ENCODE results near the gene RASEF.
"Not testable (repeated sequence)": the region's sequence is repeated elsewhere in the genome, so short reads cannot be mapped to it uniquely, and the experiment has no call there.

The RASEF gene

GRCh38 chr9:83062651-83063527 lies at the start of gene RASEF:
Gene RASEF, minus strand, starts transcription at chr9:83063142. Its CDS starts 275 bp downstream, at chr9:83062867.
- DNase-seq (ENCODE audit: low read depth, low spot score): no peak

- DNase-seq (ENCODE audit: low read depth, low spot score): no peak
Observed at GRCh38 chr9:83111169-83111568, 48.2 kb upstream of the RASEF start.

DNA sequence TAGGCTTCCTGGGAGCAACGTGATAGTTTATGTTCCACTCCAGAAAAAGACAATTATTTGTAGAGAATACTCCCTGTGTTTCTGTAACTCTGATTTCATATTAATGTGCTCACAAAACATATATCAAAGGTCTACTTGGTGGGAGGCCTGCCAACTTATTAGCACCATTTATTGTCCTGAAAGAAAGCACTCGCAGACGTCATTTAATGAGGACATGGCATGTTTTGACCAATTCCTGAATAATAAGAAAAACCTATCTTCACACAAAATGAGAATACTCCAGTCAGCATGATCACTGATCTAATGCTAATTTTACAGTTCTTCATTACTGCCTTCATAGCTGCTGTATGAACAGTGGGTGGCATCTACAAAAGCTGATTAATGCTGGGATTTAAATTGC lies 46.4 kb upstream of the RASEF start:
- no peak for DNase-seq (ENCODE audit: low read depth, low spot score)

DNA sequence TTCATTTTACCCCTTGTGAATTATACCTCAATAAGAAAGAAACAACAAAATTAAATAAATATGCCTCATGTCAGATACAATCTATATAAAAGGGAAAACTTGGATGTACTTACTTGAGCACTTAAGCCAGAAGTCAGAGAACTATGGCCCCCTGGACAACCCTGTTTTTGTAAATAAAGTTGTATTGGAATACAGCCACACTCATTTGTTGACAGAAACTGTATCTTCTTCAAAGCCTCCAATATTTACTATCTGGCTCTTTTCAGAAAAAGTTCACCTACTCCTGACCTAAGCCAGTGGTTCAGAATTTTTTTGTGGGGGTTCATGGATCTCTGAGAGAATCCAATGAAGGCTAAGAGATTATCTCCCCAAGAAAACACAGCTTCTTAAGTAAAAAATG lies 45.3 kb upstream of the RASEF start:
- DNase-seq (ENCODE audit: low read depth, low spot score): no peak

DNA sequence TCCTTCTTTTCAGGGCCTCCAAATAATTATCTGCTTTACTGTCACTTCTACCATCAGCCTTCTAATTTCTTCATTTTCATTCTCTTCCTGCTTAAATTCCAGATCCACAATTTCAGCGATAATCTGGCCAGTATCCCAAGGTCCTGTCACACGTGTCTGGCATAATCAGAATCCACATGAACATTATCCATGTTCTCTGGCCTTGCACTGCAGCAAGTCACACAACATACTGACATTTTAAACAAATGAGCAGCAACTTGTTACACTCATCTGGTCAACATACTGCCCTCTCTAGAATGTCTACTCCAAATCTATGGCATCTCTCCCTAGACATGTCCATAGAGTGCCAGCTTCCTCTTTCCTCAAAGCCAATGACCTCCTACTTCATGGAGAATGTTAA lies 43.8 kb upstream of the RASEF start:
- DNase-seq (ENCODE audit: low read depth, low spot score): no peak

DNA sequence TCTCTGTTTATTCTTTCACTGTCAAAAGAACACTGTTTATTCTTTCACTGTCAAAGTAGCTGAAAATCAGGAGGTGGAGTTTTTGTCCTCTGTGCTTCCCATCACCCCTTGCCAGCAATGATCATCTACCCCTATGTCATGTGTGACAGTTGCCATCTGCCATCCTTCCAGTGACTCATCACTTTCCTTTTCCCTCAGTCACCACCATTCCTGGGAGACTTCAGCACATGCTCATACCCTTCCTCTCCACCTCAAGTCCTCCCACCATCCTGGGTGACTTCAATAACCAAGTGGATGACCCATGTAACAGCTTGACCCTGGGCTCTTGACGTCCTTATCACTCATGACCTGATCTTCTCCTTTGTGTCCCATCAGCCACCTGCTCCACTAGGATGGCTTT lies 43.3 kb upstream of the RASEF start:
- no peak for DNase-seq (ENCODE audit: low read depth, low spot score)

DNA sequence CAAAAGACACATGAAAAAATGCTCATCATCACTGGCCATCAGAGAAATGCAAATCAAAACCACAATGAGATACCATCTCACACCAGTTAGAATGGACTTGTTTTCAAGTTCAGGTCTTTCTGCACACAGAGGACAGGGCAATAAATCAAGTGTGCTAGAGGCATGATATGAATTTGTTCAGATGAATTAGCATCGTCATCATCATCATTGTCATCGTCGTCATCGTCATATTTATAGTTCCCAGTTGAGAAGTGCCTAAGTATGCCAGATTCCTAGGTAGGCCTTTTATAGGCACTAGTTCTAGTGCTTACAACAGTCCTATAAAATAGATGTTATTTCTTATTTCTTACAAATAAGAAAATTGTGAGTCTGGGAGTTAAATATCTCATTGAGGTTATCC lies 34.7 kb upstream of the RASEF start:
- DNase-seq (ENCODE audit: low read depth, low spot score): no peak

DNA sequence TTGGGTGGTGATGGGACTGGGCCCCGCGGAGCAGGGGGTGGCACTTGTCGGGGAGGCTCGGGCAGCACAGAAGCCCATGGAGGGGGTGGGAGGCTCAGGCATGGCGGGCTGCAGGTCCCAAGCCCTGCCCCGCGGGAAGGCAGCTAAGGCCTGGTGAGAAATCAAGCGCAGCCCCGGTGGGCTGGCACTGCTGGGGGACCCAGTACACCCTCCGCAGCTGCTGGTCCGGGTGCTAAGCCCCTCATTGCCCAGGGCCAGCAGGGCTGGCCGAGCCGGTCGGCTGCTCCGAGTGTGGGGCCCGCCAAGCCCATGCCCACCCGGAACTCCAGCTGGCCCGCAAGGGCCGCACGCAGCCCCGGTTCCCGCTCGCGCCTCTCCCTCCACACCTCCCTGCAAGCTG lies 30.4 kb upstream of the RASEF start:
- not testable (repeated sequence) for DNase-seq (ENCODE audit: low read depth, low spot score)

- DNase-seq (ENCODE audit: low read depth, low spot score): no peak
Observed at GRCh38 chr9:83081846-83082245, 18.9 kb upstream of the RASEF start.

DNA sequence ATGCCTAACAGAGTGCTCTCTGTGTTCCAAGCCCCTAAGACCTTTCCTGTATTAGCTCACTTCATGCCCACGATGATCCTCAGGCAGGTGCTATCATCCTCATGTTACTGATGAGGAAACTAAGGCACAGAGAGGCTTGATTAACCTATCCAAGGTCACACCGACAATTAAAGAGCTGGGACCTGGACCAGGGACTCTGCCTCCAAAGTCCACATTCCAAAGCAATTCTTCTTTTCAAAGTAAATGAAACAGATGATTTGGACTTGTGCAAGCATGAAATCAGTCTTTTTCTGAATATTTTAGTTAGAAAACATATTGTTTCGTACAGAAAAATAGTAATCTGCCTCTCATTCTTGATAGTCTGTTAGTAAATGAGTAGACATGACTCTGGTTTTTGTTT lies 18.1 kb upstream of the RASEF start:
- DNase-seq (ENCODE audit: low read depth, low spot score): no peak

GRCh38 chr9:83075932-83076331 lies 13.0 kb upstream of the RASEF start:
- not testable (repeated sequence) for DNase-seq (ENCODE audit: low read depth, low spot score)

GRCh38 chr9:83072498-83072897 lies 9.6 kb upstream of the RASEF start:
- not testable (repeated sequence) for DNase-seq (ENCODE audit: low read depth, low spot score)

GRCh38 chr9:83071626-83072025 lies 8.7 kb upstream of the RASEF start:
- no peak for DNase-seq (ENCODE audit: low read depth, low spot score)

DNA sequence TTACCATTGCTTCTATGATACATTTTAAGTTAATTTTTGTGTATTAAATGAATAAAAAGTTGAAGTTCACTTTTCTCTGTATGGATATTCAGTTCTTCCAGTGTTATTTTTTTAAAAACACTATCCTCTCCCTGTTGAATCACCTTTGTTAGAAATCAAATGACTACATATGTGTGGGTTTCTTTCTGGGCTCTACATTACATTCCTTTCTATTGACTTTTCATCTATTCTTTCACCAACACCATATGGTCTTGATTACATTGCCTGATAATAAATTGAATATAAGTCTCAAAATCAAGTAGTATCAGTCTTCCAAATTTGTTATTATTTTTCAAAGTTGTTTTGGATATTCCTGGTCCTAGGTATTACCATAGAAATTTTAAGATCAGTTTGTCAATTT lies 7.3 kb upstream of the RASEF start:
- DNase-seq (ENCODE audit: low read depth, low spot score): no peak

- DNase-seq (ENCODE audit: low read depth, low spot score): no peak
Observed at GRCh38 chr9:83069651-83070050, 6.7 kb upstream of the RASEF start.

DNA sequence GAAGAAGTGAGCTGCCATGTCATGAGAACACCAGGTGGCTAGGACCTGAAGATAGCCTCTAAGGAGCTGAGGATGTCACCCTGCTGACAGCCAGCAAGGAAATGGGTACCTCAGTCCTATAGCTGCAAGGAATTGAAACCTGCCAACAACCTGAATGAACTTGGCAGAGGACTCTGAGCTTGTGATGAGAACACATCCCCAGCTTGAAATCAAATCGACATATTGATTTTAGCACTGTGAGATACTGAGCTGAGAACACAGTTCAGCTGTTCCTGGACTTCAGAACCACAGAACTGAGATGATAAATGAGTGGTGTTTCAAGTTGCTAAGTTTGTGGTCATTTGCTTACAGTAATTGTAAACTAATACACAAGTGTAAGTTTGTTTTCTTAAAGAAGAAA lies 5.5 kb upstream of the RASEF start:
- DNase-seq (ENCODE audit: low read depth, low spot score): no peak

GRCh38 chr9:83067579-83067978 lies 4.6 kb upstream of the RASEF start:
- no peak for DNase-seq (ENCODE audit: low read depth, low spot score)

GRCh38 chr9:83066771-83067170 lies 3.8 kb upstream of the RASEF start:
- no peak for DNase-seq (ENCODE audit: low read depth, low spot score)

- DNase-seq (ENCODE audit: low read depth, low spot score): no peak
Observed at GRCh38 chr9:83065233-83065632, 2.3 kb upstream of the RASEF start.

DNA sequence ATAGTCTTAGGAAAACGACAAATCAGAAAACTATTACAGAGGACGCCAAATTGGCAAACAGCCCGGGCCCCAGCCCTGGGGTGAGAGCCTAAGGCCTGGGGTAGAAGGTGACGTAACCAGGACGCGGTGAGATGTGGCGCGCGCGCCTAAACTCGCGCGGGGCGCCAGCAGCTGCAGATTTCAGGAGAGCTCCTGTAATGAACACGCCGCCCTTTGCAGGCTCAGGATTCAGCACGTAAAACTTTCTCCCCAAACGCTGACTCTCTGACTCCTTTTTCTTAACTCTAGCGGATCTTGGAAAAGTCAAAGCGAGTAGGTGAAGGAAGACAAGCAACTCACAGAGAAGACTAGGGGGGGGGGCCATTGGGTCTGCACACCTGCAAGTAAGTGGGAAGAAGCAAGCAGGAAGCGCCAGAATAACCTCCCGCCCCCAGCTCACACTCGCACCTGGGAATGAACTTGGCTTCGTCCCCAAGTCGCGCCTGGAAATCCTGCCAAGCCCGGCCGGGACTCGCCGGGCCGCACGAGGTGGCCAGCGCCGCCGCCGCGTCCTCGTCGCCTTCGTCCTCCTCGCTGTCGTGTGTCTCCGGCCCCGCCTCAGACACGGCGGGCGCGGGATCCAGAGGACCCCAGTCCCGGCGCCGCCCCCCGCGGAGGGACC lies 822 bp downstream of the RASEF start:
- DNase-seq (ENCODE audit: low read depth, low spot score): no peak

DNA sequence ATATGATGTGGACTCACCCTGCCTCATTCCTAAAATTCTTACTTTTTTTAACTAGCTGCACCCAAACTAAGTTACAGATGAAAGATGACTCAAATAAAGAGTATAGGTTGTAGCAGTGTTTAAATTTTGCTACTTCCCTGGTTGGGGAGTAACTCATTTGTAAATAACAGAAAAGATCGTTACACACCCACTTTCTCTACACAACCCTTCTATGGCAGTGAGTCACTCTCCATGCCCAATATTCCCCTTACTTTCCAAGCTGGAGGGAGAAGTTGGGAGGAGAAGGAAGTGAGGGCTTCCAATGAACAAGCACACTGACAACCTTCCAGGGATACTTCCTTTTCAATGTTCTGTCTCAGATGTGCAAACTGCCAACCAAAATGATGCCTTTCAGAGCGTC lies 1.9 kb downstream of the RASEF start:
- no peak for DNase-seq (ENCODE audit: low read depth, low spot score)

GRCh38 chr9:83060556-83060955 lies 2.4 kb downstream of the RASEF start:
- DNase-seq (ENCODE audit: low read depth, low spot score): no peak

GRCh38 chr9:83059417-83059816 lies 3.5 kb downstream of the RASEF start:
- DNase-seq (ENCODE audit: low read depth, low spot score): no peak
